ENCODE results near the gene SLIT3.

SLIT3 gene

GRCh38 chr5:168734620-168735300, 566.2 kb downstream of the SLIT3 start:
- no peak overlapping the region for H3K9ac ChIP-seq (ENCODE audit: low read length)
- no peaks in the 10 kb centered on the region for H3K36me3 ChIP-seq (ENCODE audit: control insufficient read depth, insufficient read depth, low read length)
- no peaks in the 10 kb centered on the region for H3K4me1 ChIP-seq (ENCODE audit: control insufficient read depth, insufficient read depth, low read length)
- H3K27ac ChIP-seq (ENCODE audit: low read depth, low read length): no peak overlapping the region
- no peak overlapping the region for H3K4me3 ChIP-seq (ENCODE audit: low read depth, low read length)
- H3K27me3 ChIP-seq (ENCODE audit: control insufficient read depth, insufficient read depth, low read length): no peaks in the 10 kb centered on the region
- H3K9me3 ChIP-seq (ENCODE audit: control insufficient read depth, insufficient read depth, low read depth, low read length): no peaks in the 10 kb centered on the region

- Histone ChIP-seq H3K36me3 (ENCODE audit: control insufficient read depth, insufficient read depth, low read length) (no peaks in the 10 kb centered on the region), H3K4me1 (ENCODE audit: control insufficient read depth, insufficient read depth, low read length) (no peaks in the 10 kb centered on the region), H3K9me3 (ENCODE audit: control insufficient read depth, insufficient read depth, low read depth, low read length) (no peaks in the 10 kb centered on the region), H3K9ac (ENCODE audit: low read length) (no peak overlapping the region), H3K27ac (ENCODE audit: low read depth, low read length) (no peak overlapping the region), H3K27me3 (ENCODE audit: control insufficient read depth, insufficient read depth, low read length) (no peaks in the 10 kb centered on the region), H3K4me3 (ENCODE audit: low read depth, low read length) (no peak overlapping the region)
Observed at GRCh38 chr5:168734119-168734518, 566.8 kb downstream of the SLIT3 start.

- Histone ChIP-seq H3K9me3 (ENCODE audit: control insufficient read depth, insufficient read depth, low read depth, low read length) (no peaks in the 10 kb centered on the region), H3K36me3 (ENCODE audit: control insufficient read depth, insufficient read depth, low read length) (no peaks in the 10 kb centered on the region), H3K27ac (ENCODE audit: low read depth, low read length) (no peak overlapping the region), H3K9ac (ENCODE audit: low read length) (no peak overlapping the region), H3K4me1 (ENCODE audit: control insufficient read depth, insufficient read depth, low read length) (no peaks in the 10 kb centered on the region), H3K27me3 (ENCODE audit: control insufficient read depth, insufficient read depth, low read length) (no peaks in the 10 kb centered on the region), H3K4me3 (ENCODE audit: low read depth, low read length) (no peak overlapping the region)
Observed at GRCh38 chr5:168728546-168729211, 572.3 kb downstream of the SLIT3 start.

GRCh38 chr5:168727547-168727946, 573.4 kb downstream of the SLIT3 start:
- Histone ChIP-seq H3K27ac (ENCODE audit: low read depth, low read length) (no peak overlapping the region), H3K36me3 (ENCODE audit: control insufficient read depth, insufficient read depth, low read length) (no peaks in the 10 kb centered on the region), H3K4me3 (ENCODE audit: low read depth, low read length) (no peak overlapping the region), H3K9me3 (ENCODE audit: control insufficient read depth, insufficient read depth, low read depth, low read length) (no peaks in the 10 kb centered on the region), H3K9ac (ENCODE audit: low read length) (no peak overlapping the region), H3K27me3 (ENCODE audit: control insufficient read depth, insufficient read depth, low read length) (no peaks in the 10 kb centered on the region), H3K4me1 (ENCODE audit: control insufficient read depth, insufficient read depth, low read length) (no peaks in the 10 kb centered on the region)

- H3K36me3 ChIP-seq (ENCODE audit: control insufficient read depth, insufficient read depth, low read length): no peaks in the 10 kb centered on the region
- no peak overlapping the region for H3K9ac ChIP-seq (ENCODE audit: low read length)
- no peak overlapping the region for H3K27ac ChIP-seq (ENCODE audit: low read depth, low read length)
- H3K4me1 ChIP-seq (ENCODE audit: control insufficient read depth, insufficient read depth, low read length): 0 out of 2 replicates have a peak, but pooled peaks cover under 1% of the 10 kb centered on the region
- no peaks in the 10 kb centered on the region for H3K9me3 ChIP-seq (ENCODE audit: control insufficient read depth, insufficient read depth, low read depth, low read length)
- H3K4me3 ChIP-seq (ENCODE audit: low read depth, low read length): no peak overlapping the region
- H3K27me3 ChIP-seq (ENCODE audit: control insufficient read depth, insufficient read depth, low read length): no peaks in the 10 kb centered on the region
Observed at GRCh38 chr5:168726342-168726741, 574.6 kb downstream of the SLIT3 start.

GRCh38 chr5:168724227-168724626, 576.7 kb downstream of the SLIT3 start:
- Histone ChIP-seq H3K4me3 (ENCODE audit: low read depth, low read length) (no peak overlapping the region), H3K9ac (ENCODE audit: low read length) (no peak overlapping the region), H3K36me3 (ENCODE audit: control insufficient read depth, insufficient read depth, low read length) (no peaks in the 10 kb centered on the region), H3K27ac (ENCODE audit: low read depth, low read length) (no peak overlapping the region), H3K9me3 (ENCODE audit: control insufficient read depth, insufficient read depth, low read depth, low read length) (no peaks in the 10 kb centered on the region), H3K27me3 (ENCODE audit: control insufficient read depth, insufficient read depth, low read length) (no peaks in the 10 kb centered on the region), H3K4me1 (ENCODE audit: control insufficient read depth, insufficient read depth, low read length) (0 out of 2 replicates have a peak, but pooled peaks cover 4% of the 10 kb centered on the region)

GRCh38 chr5:168723037-168723436, 577.9 kb downstream of the SLIT3 start:
- Histone ChIP-seq H3K36me3 (ENCODE audit: control insufficient read depth, insufficient read depth, low read length) (no peaks in the 10 kb centered on the region), H3K4me3 (ENCODE audit: low read depth, low read length) (no peak overlapping the region), H3K9me3 (ENCODE audit: control insufficient read depth, insufficient read depth, low read depth, low read length) (no peaks in the 10 kb centered on the region), H3K4me1 (ENCODE audit: control insufficient read depth, insufficient read depth, low read length) (0 out of 2 replicates have a peak, but pooled peaks cover 4% of the 10 kb centered on the region), H3K27ac (ENCODE audit: low read depth, low read length) (no peak overlapping the region), H3K27me3 (ENCODE audit: control insufficient read depth, insufficient read depth, low read length) (no peaks in the 10 kb centered on the region), H3K9ac (ENCODE audit: low read length) (no peak overlapping the region)

- Histone ChIP-seq H3K9me3 (ENCODE audit: control insufficient read depth, insufficient read depth, low read depth, low read length) (no peaks in the 10 kb centered on the region), H3K4me1 (ENCODE audit: control insufficient read depth, insufficient read depth, low read length) (0 out of 2 replicates have a peak, but pooled peaks cover 4% of the 10 kb centered on the region), H3K27me3 (ENCODE audit: control insufficient read depth, insufficient read depth, low read length) (no peaks in the 10 kb centered on the region), H3K9ac (ENCODE audit: low read length) (no peak overlapping the region), H3K36me3 (ENCODE audit: control insufficient read depth, insufficient read depth, low read length) (no peaks in the 10 kb centered on the region), H3K27ac (ENCODE audit: low read depth, low read length) (no peak overlapping the region), H3K4me3 (ENCODE audit: low read depth, low read length) (no peak overlapping the region)
Observed at GRCh38 chr5:168721966-168722365, 579.0 kb downstream of the SLIT3 start.

- no peak overlapping the region for H3K27ac ChIP-seq (ENCODE audit: low read depth, low read length)
- H3K36me3 ChIP-seq (ENCODE audit: control insufficient read depth, insufficient read depth, low read length): no peaks in the 10 kb centered on the region
- H3K9me3 ChIP-seq (ENCODE audit: control insufficient read depth, insufficient read depth, low read depth, low read length): no peaks in the 10 kb centered on the region
- H3K27me3 ChIP-seq (ENCODE audit: control insufficient read depth, insufficient read depth, low read length): no peaks in the 10 kb centered on the region
- no peak overlapping the region for H3K4me3 ChIP-seq (ENCODE audit: low read depth, low read length)
- H3K4me1 ChIP-seq (ENCODE audit: control insufficient read depth, insufficient read depth, low read length): 0 out of 2 replicates have a peak, but pooled peaks cover 4% of the 10 kb centered on the region
- no peak overlapping the region for H3K9ac ChIP-seq (ENCODE audit: low read length)
Observed at GRCh38 chr5:168721002-168721753, 579.8 kb downstream of the SLIT3 start.

GRCh38 chr5:168720575-168720974, 580.4 kb downstream of the SLIT3 start:
- no peak overlapping the region for H3K4me3 ChIP-seq (ENCODE audit: low read depth, low read length)
- H3K9ac ChIP-seq (ENCODE audit: low read length): no peak overlapping the region
- 0 out of 2 replicates have a peak, but pooled peaks cover 4% of the 10 kb centered on the region for H3K4me1 ChIP-seq (ENCODE audit: control insufficient read depth, insufficient read depth, low read length)
- no peak overlapping the region for H3K27ac ChIP-seq (ENCODE audit: low read depth, low read length)
- H3K9me3 ChIP-seq (ENCODE audit: control insufficient read depth, insufficient read depth, low read depth, low read length): no peaks in the 10 kb centered on the region
- H3K27me3 ChIP-seq (ENCODE audit: control insufficient read depth, insufficient read depth, low read length): no peaks in the 10 kb centered on the region
- H3K36me3 ChIP-seq (ENCODE audit: control insufficient read depth, insufficient read depth, low read length): no peaks in the 10 kb centered on the region

GRCh38 chr5:168714046-168714445, 586.9 kb downstream of the SLIT3 start:
- no peak overlapping the region for H3K27ac ChIP-seq (ENCODE audit: low read depth, low read length)
- no peak overlapping the region for H3K9ac ChIP-seq (ENCODE audit: low read length)
- H3K27me3 ChIP-seq (ENCODE audit: control insufficient read depth, insufficient read depth, low read length): no peaks in the 10 kb centered on the region
- no peaks in the 10 kb centered on the region for H3K9me3 ChIP-seq (ENCODE audit: control insufficient read depth, insufficient read depth, low read depth, low read length)
- no peak overlapping the region for H3K4me3 ChIP-seq (ENCODE audit: low read depth, low read length)
- H3K36me3 ChIP-seq (ENCODE audit: control insufficient read depth, insufficient read depth, low read length): no peaks in the 10 kb centered on the region
- H3K4me1 ChIP-seq (ENCODE audit: control insufficient read depth, insufficient read depth, low read length): peaks cover 21% of the 10 kb centered on the region

All from HUES6 (cell line).